Heart left ventricle (tissue), 16 donors: ENCODE data around the gene GSG1L. TPM values are rescaled to one million over a fixed set of nuclear protein-coding genes. Genes with fewer than 3 reads are reported as not detected.

ENCODE experiments used
- ATAC-seq, 4 donors: fragments of 200-7000 bp; cut with Tn5 transposase; one replicate each; pipeline ENCODE4 v1.9.1; 2020 to 2022; ENCODE audit warnings: moderate library complexity in 4 of 4, mild to moderate bottlenecking in 3 of 4, moderate number of reproducible peaks in 1 of 4
- DNase-seq, 5 donors: peaks; one replicate each; pipeline ENCODE4 v3.0.0-alpha.2; 2020
- H3K27ac ChIP-seq, 12 donors: fragments of 200-600 bp; sonication (generic) in 4 of 12; one replicate each; pipeline versions ENCODE4 v1.5.0 to v1.8.0; 2016 to 2022; ENCODE audit warnings: mild to moderate bottlenecking in 2 of 12
- H3K27me3 ChIP-seq, 9 donors: fragments of 200-600 bp; sonication (generic) in 2 of 9; one replicate each; pipeline versions ENCODE4 v1.5.1 to v1.8.0; 2016 to 2022; ENCODE audit warnings: mild to moderate bottlenecking in 3 of 9
- H3K36me3 ChIP-seq, 9 donors: fragments of 200-600 bp; sonication (generic) in 2 of 9; one replicate each; pipeline versions ENCODE4 v1.5.0 to v1.8.0; 2018 to 2022; ENCODE audit warnings: mild to moderate bottlenecking in 2 of 9
- H3K4me1 ChIP-seq, 12 donors: fragments of 200-600 bp; sonication (generic) in 4 of 12; one replicate each; pipeline versions ENCODE4 v1.5.0 to v1.8.0; 2016 to 2022; ENCODE audit warnings: mild to moderate bottlenecking in 3 of 12
- H3K4me3 ChIP-seq, 12 donors: fragments of 200-600 bp; sonication (generic) in 4 of 12; one replicate each; pipeline versions ENCODE4 v1.5.0 to v1.8.0; 2017 to 2022; ENCODE audit warnings: mild to moderate bottlenecking in 9 of 12, moderate library complexity in 4 of 12
- H3K9me3 ChIP-seq, 12 donors: fragments of 200-600 bp; sonication (generic) in 4 of 12; one replicate each; pipeline versions ENCODE4 v1.5.0 to v1.8.0; 2016 to 2022; ENCODE audit warnings: mild to moderate bottlenecking in 1 of 12
- CTCF ChIP-seq, 12 donors: fragments of 200-600 bp; sonication (generic) in 4 of 12; IDR thresholded peaks; one replicate each; pipeline versions ENCODE4 v1.5.0 to v1.8.0; 2018 to 2022; ENCODE audit warnings: antibody characterized with exemption in 12 of 12, mild to moderate bottlenecking in 5 of 12
- POLR2A ChIP-seq, 2 donors: fragments of 450-650 bp; IDR thresholded peaks; one replicate each; pipeline ENCODE4 v1.6.1; 2017; ENCODE audit warnings: antibody characterized with exemption in 2 of 2, mild to moderate bottlenecking in 2 of 2, moderate library complexity in 2 of 2
- WGBS, 4 donors: extraction: QIAGEN DNeasy Blood & Tissue Kit in 2 of 4; methylation state at CpG; one replicate each; pipeline versions ENCODE4 v1.1.5 to v1.1.7; 2013 to 2018; 5-methylcytosine and 5-hydroxymethylcytosine counted together
- intact Hi-C, 10 donors: fragments of 100-400 bp; cut with DNase I; formaldehyde crosslinking; loops; one replicate each; pipeline versions ENCODE4 v1.11.1 to v1.14.2; 2022
- polyA plus RNA-seq, 2 donors: library from polyadenylated mRNA; stranded (reverse); fragments of 200-250 nt; gene quantifications; one replicate each; pipeline ENCODE4 v1.2.3, GENCODE V29; 2013
- total RNA-seq, 9 donors: library from RNA; depleted of rRNA in 2 of 9; stranded (reverse); fragments of >200 nt in 2 of 9; fragmentation: NEBNext Ultra II Directional in 3 of 9; extraction: Animal tissue kit (Norgen Biotek cat#: 25700) in 3 of 9; gene quantifications; one replicate each; pipeline versions ENCODE4 v1.1.0 to v1.2.4, GENCODE V29; 2016 to 2023
- donor health status: ischemic (EF 13 %, LVEDD 7.1; RV severe dilation, severe dysfunction).
- donor health status: healthy with polysubstance abuse.
- donor health status: DM: no; HTN: yes; CAD: no.
- donor health status: DM: no; HTN: no; CAD: no.
- donor health status: ischemic (EF 25% LVEDD 6.9; RV normal size, moderate dysfunction).
- donor health status: ischemic (EF 25% LVEDD 5.7; RV mildly dilated, moderate dysfunction).
- donor health status: healthy.
- donor health status: DM: yes; HTN: yes; CAD: no.
- donor health status: ischemic (EF 35%, LVEDD 5.7; RV mildly dilated, moderate dysfunction).
- donor health status: nonischemic (EF 11% LVEDD 7.7; RV severe dilation, severe dysfunction).
- donor health status: DM: yes; HTN: yes; CAD: no.
- donor health status: PGD.
- donor health status: ischemic (EF 29% LVEDD 5.4; RV normal size, mild dysfunction).
- donor health status: nonischemic (EF 23%, LVEDD 6.1; RV moderate dilation, normal function).

Gene GSG1L
- total and polyA plus RNA-seq, 11 donors, result 0.11 to 8.7 (median 1.8) TPM; not detected in 4

- ATAC-seq, result no peak
- no peaks in the 10 kb centered on the region for H3K27me3 ChIP-seq
- peak in 1 of 5 donors; percentile 7 for DNase-seq
- WGBS, 4 donors, result 90 to 98% (median 94%) methylated on average over 4 to 5 of the region's 5 CpGs
- H3K27ac ChIP-seq, result no peak overlapping the region
- H3K4me1 ChIP-seq, result no peaks in the 10 kb centered on the region
- peaks cover 0 to 86% (median 48%) of the 10 kb centered on the region in 9 donors for H3K36me3 ChIP-seq
- intact Hi-C loops, result no loop called here
- peaks cover 0 to 11% (median 7%) of the 10 kb centered on the region in 12 donors for H3K9me3 ChIP-seq
- TF ChIP-seq POLR2A (IDR thresholded peaks at IDR 0.05) (no peak), CTCF (IDR thresholded peaks at IDR 0.05) (no peak)
- no peak overlapping the region for H3K4me3 ChIP-seq
Measured at GRCh38 chr16:27767971-27768591, 295.4 kb downstream of the GSG1L start.

GRCh38 chr16:27767081-27767480, 296.4 kb downstream of the GSG1L start:
- Histone ChIP-seq H3K27me3 (no peaks in the 10 kb centered on the region), H3K4me1 (no peaks in the 10 kb centered on the region), H3K9me3 (peaks cover 0 to 11% (median 7%) of the 10 kb centered on the region in 12 donors), H3K36me3 (peaks cover 0 to 82% (median 53%) of the 10 kb centered on the region in 9 donors), H3K4me3 (no peak overlapping the region), H3K27ac (no peak overlapping the region)
- DNase-seq (peak in 1 of 5 donors; percentile 14), ATAC-seq (no peak)
- intact Hi-C loops, result no loop called here
- TF ChIP-seq POLR2A (IDR thresholded peaks at IDR 0.05) (no peak), CTCF (IDR thresholded peaks at IDR 0.05) (no peak)
- WGBS, 4 donors, result 91 to 98% (median 97%) methylated on average over 7 of the region's 7 CpGs

GRCh38 chr16:27766236-27766925, 297.1 kb downstream of the GSG1L start:
- Histone ChIP-seq H3K36me3 (peaks cover 0 to 82% (median 56%) of the 10 kb centered on the region in 9 donors), H3K27me3 (no peaks in the 10 kb centered on the region), H3K4me3 (no peak overlapping the region), H3K9me3 (peaks cover 0 to 11% (median 7%) of the 10 kb centered on the region in 12 donors), H3K4me1 (no peaks in the 10 kb centered on the region), H3K27ac (no peak overlapping the region)
- peak in 1 of 5 donors; percentile 6 for DNase-seq
- no peak for ATAC-seq
- 97 to 98% (median 97%) methylated on average over 19 to 21 of the region's 21 CpGs for WGBS, 4 donors
- TF ChIP-seq POLR2A (IDR thresholded peaks at IDR 0.05), result no peak
- no peak for TF ChIP-seq CTCF (IDR thresholded peaks at IDR 0.05)
- intact Hi-C loops, result no loop called here

GRCh38 chr16:27764869-27765675, 298.4 kb downstream of the GSG1L start:
- no peak overlapping the region for H3K27ac ChIP-seq
- intact Hi-C loops, result no loop called here
- H3K4me1 ChIP-seq, result peaks cover 0 to 4% (median 0%) of the 10 kb centered on the region in 12 donors
- WGBS, 4 donors, result 87 to 91% (median 88%) methylated on average over 8 of the region's 8 CpGs
- H3K4me3 ChIP-seq, result no peak overlapping the region
- peaks cover 0 to 11% (median 7%) of the 10 kb centered on the region in 12 donors for H3K9me3 ChIP-seq
- no peak for ATAC-seq
- no peaks in the 10 kb centered on the region for H3K27me3 ChIP-seq
- no peak for DNase-seq
- TF ChIP-seq CTCF (IDR thresholded peaks at IDR 0.05), result no peak
- no peak for TF ChIP-seq POLR2A (IDR thresholded peaks at IDR 0.05)
- H3K36me3 ChIP-seq, result peaks cover 0 to 74% (median 45%) of the 10 kb centered on the region in 9 donors
